ENCODE data around the gene TAMM41. TPM values are rescaled to one million over a fixed set of nuclear protein-coding genes. Genes with fewer than 3 reads are reported as not detected.

The TAMM41 gene
- total and polyA plus RNA-seq, 9 of the 15 experiments (the other 6 are each of a cell fraction or from before 2014, with no cell fraction given): 8.6 to 74.6 (median 29.3) TPM

DNA sequence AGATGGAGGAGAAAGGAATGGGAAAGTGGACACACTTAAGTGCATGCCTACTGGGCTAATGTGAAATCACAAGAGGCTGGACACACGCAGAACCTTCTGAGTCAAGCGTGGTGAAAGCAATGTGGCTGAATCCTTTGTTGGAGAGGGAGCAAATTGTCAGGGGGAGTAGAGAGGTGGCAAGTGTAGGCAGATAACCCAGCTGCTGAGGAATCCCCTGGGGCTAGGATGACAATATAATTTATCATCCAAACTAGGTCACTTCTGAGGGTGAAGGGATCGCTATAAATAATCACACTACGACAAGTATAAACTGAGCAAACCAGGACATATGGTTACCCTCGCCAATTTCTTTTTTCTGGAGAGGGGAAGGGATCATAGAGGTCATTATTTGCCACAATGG, 28.7 kb downstream of the TAMM41 start:
- ChIA-PET CTCF (ENCODE audit: low intra/inter-chr PET ratio) (interaction anchor here (0.6 kb wide), 1 partner anchor 484 kb away, joined by 3 read pairs; no protein-coding TSS in a partner anchor), POLR2A (no interaction called here)
- Histone ChIP-seq H2AFZ (ENCODE audit: low read depth, low read length) (no peak overlapping the region), H4K20me1 (replicated peaks; ENCODE audit: control insufficient read depth, insufficient read depth, low read length) (no peaks in the 10 kb centered on the region), H3K36me3 (ENCODE audit: control insufficient read depth, insufficient read depth, low read length) (peaks cover 72% of the 10 kb centered on the region), H3K9me3 (replicated peaks; ENCODE audit: control insufficient read depth, insufficient read depth, low read depth, low read length) (no peaks in the 10 kb centered on the region), H3K79me2 (ENCODE audit: control insufficient read depth, insufficient read depth, low read length) (no peaks in the 10 kb centered on the region), H3K9ac (ENCODE audit: insufficient read depth in 1 of 2, low read depth in 2 of 2, low read length in 2 of 2) (no peak overlapping the region), H3K4me2 (ENCODE audit: insufficient read depth, low read length) (no peak overlapping the region), H3K27ac (ENCODE audit: extremely low read depth, low read depth, low read length) (no peak overlapping the region), H3K4me1 (replicated peaks in 1 of 2; ENCODE audit: control insufficient read depth in 2 of 2, insufficient read depth in 2 of 2, low read length in 2 of 2) (no peaks in the 10 kb centered on the region), H3K4me3 (no peak overlapping the region), H3K9me1 (ENCODE audit: control insufficient read depth, insufficient read depth, low read length) (no peaks in the 10 kb centered on the region), H3K27me3 (ENCODE audit: control insufficient read depth in 2 of 2, insufficient read depth in 2 of 2, low read length in 2 of 2) (no peaks in the 10 kb centered on the region)
- TF ChIP-seq, protein P1, sequence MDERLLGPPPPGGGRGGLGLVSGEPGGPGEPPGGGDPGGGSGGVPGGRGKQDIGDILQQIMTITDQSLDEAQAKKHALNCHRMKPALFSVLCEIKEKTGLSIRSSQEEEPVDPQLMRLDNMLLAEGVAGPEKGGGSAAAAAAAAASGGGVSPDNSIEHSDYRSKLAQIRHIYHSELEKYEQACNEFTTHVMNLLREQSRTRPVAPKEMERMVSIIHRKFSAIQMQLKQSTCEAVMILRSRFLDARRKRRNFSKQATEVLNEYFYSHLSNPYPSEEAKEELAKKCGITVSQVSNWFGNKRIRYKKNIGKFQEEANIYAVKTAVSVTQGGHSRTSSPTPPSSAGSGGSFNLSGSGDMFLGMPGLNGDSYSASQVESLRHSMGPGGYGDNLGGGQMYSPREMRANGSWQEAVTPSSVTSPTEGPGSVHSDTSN (CRISPR knock-in tag; IDR thresholded peaks at IDR 0.05; ENCODE audit: low read depth): no peak
- TF ChIP-seq, protein P1 (tag; conservative IDR thresholded peaks at IDR 0.05; ENCODE audit: low read depth): peak; percentile 46
- no peak for TF ChIP-seq SRSF9 (IDR thresholded peaks at IDR 0.05; ENCODE audit: borderline replicate concordance, low read depth, low read length)
- no TSS peak for BruUV-seq (replicated peaks)
- no peak for DNase-seq (ENCODE audit: extremely low read depth in 1 of 4, low spot score in 3 of 4)
- intact Hi-C loops (cut with micrococcal nuclease): no loop called here
- no peak for FAIRE-seq
- in situ Hi-C loops (cut with MboI): no loop called here
- 66% methylated on average over 5 of the region's 5 CpGs for WGBS (ENCODE audit: insufficient coverage, low coverage, missing lambda C conversion rate)
- ATAC-seq: no peak

Measured in K562 (cell line).